HL-60 (cell line): ENCODE measurements around the gene PCCA.

Source experiments
- CTCF ChIP-seq: IDR thresholded peaks from one replicate; pipeline ENCODE4 v1.5.1; 2011; ENCODE audit warnings: low read length, control low read depth, inconsistent platforms; ENCODE audit not compliant: insufficient read depth
- GABPA ChIP-seq: IDR thresholded peaks from 2 replicates; pipeline ENCODE4 v1.6.1; 2012; ENCODE audit warnings: low read depth
- POLR2AphosphoS5 ChIP-seq: IDR thresholded peaks from 2 replicates; pipeline ENCODE4 v1.6.1; 2012; ENCODE audit warnings: low read depth
- REST ChIP-seq: IDR thresholded peaks from 2 replicates; pipeline ENCODE4 v1.6.1; 2012; ENCODE audit warnings: low read depth; ENCODE audit not compliant: insufficient replicate concordance

- TF ChIP-seq CTCF (no peak), GABPA (no peak), POLR2AphosphoS5 (no peak), REST (no peak)
These were observed 124.7 kb downstream of the PCCA start for GRCh38 chr13:100213576-100213975.
